ENCODE data around the gene NT5M. TPM values are rescaled to one million over a fixed set of nuclear protein-coding genes. Genes with fewer than 3 reads are reported as not detected.

NT5M gene
- total and polyA plus RNA-seq, 9 of the 15 experiments (the other 6 are each of a cell fraction or from before 2014, with no cell fraction given), result 0.24 to 10.1 (median 3.4) TPM

DNA sequence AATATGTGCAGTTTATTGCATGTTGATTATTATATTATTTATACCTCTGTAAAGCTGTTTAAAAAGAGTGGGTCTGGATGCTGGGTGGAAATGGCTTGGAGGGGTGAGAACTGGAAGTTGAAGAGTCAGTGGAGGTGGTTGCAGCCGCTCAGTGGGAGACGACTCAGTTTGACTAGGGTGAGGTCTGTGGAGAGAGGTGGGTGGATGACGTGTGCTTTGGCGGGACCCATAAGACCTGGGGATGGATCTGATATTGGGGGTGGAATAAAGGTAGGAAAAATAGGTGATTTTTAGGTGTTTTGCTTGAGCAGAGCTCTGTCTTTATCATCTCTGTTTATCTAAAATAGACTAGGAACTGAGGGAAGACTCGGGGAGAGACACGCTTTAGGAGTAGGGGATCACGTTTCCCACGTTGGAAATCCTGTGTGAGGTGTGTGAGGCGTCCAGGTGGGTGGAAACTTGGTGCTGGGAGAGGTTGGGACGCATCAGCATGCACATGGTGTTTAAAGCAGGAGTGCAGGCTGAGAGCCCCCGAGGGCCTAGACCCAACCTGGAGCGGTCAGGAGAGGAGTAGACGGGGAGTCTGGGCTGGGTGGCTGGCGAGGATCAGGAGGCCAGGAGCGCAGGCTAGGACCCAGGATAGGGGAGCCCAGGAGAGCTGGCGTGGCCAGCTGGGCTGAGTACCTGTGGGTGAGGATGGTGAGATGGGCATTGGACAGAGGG, 17.2 kb downstream of the NT5M start:
- 0 out of 3 replicates have a peak, but pooled peaks cover 3% of the 10 kb centered on the region for H3K36me3 ChIP-seq (ENCODE audit: control insufficient read depth, insufficient read depth, low read length)
- no peak overlapping the region for H3K4me2 ChIP-seq (ENCODE audit: insufficient read depth, low read length)
- no peaks in the 10 kb centered on the region; a peak in 1 of 5 replicates for H3K4me1 ChIP-seq (replicated peaks in 1 of 2; ENCODE audit: control insufficient read depth in 2 of 2, insufficient read depth in 2 of 2, low read length in 2 of 2)
- no peaks in the 10 kb centered on the region for H3K9me1 ChIP-seq (ENCODE audit: control insufficient read depth, insufficient read depth, low read length)
- no peaks in the 10 kb centered on the region for H3K79me2 ChIP-seq (ENCODE audit: control insufficient read depth, insufficient read depth, low read length)
- intact Hi-C loops (cut with micrococcal nuclease), result no loop called here
- ATAC-seq (no peak), DNase-seq (ENCODE audit: extremely low read depth in 1 of 4, low spot score in 3 of 4) (no peak), FAIRE-seq (no peak)
- no peaks in the 10 kb centered on the region for H3K9me3 ChIP-seq (replicated peaks; ENCODE audit: control insufficient read depth, insufficient read depth, low read depth, low read length)
- WGBS (ENCODE audit: insufficient coverage, low coverage, missing lambda C conversion rate), result 65% methylated on average over 14 of the region's 16 CpGs
- H3K27ac ChIP-seq (ENCODE audit: extremely low read depth, low read depth, low read length), result no peak overlapping the region
- ChIA-PET POLR2A (no interaction called here), CTCF (ENCODE audit: low intra/inter-chr PET ratio) (no interaction called here)
- in situ Hi-C loops (cut with MboI), result no loop called here
- H4K20me1 ChIP-seq (replicated peaks; ENCODE audit: control insufficient read depth, insufficient read depth, low read length), result no peaks in the 10 kb centered on the region
- H3K4me3 ChIP-seq, result no peak overlapping the region
- BruUV-seq (replicated peaks), result no TSS peak
- H2AFZ ChIP-seq (ENCODE audit: low read depth, low read length), result no peak overlapping the region
- no peak overlapping the region for H3K9ac ChIP-seq (ENCODE audit: insufficient read depth in 1 of 2, low read depth in 2 of 2, low read length in 2 of 2)
- H3K27me3 ChIP-seq (ENCODE audit: control insufficient read depth in 2 of 2, insufficient read depth in 2 of 2, low read length in 2 of 2), result no peaks in the 10 kb centered on the region
- TF ChIP-seq ZNF57 (CRISPR knock-in tag; IDR thresholded peaks at IDR 0.05) (no peak), KDM4B (IDR thresholded peaks at IDR 0.05; ENCODE audit: borderline replicate concordance in 2 of 2, low read depth in 1 of 2) (no peak), DPF2 (IDR thresholded peaks at IDR 0.05) (no peak), ZNF280A (IDR thresholded peaks at IDR 0.05; ENCODE audit: low read depth, partially characterized antibody) (no peak), ZNF507 (tag; conservative IDR thresholded peaks at IDR 0.05) (no peak), POLR2H (tag; IDR thresholded peaks at IDR 0.05; ENCODE audit: low read depth) (no peak), SAP30 (IDR thresholded peaks at IDR 0.05; ENCODE audit: borderline replicate concordance, insufficient read depth, low read depth, low read length, poor library complexity, severe bottlenecking) (no peak), PTBP1 (IDR thresholded peaks at IDR 0.05; ENCODE audit: low read depth, low read length) (no peak), ZNF165 (CRISPR knock-in tag; IDR thresholded peaks at IDR 0.05; ENCODE audit: borderline replicate concordance) (no peak), ZNF764 (CRISPR knock-in tag; IDR thresholded peaks at IDR 0.05; ENCODE audit: low read depth) (no peak), SMARCE1 (IDR thresholded peaks at IDR 0.05) (no peak), BRD9 (IDR thresholded peaks at IDR 0.05; ENCODE audit: low read depth, partially characterized antibody) (no peak)
- TF ChIP-seq, protein P1, sequence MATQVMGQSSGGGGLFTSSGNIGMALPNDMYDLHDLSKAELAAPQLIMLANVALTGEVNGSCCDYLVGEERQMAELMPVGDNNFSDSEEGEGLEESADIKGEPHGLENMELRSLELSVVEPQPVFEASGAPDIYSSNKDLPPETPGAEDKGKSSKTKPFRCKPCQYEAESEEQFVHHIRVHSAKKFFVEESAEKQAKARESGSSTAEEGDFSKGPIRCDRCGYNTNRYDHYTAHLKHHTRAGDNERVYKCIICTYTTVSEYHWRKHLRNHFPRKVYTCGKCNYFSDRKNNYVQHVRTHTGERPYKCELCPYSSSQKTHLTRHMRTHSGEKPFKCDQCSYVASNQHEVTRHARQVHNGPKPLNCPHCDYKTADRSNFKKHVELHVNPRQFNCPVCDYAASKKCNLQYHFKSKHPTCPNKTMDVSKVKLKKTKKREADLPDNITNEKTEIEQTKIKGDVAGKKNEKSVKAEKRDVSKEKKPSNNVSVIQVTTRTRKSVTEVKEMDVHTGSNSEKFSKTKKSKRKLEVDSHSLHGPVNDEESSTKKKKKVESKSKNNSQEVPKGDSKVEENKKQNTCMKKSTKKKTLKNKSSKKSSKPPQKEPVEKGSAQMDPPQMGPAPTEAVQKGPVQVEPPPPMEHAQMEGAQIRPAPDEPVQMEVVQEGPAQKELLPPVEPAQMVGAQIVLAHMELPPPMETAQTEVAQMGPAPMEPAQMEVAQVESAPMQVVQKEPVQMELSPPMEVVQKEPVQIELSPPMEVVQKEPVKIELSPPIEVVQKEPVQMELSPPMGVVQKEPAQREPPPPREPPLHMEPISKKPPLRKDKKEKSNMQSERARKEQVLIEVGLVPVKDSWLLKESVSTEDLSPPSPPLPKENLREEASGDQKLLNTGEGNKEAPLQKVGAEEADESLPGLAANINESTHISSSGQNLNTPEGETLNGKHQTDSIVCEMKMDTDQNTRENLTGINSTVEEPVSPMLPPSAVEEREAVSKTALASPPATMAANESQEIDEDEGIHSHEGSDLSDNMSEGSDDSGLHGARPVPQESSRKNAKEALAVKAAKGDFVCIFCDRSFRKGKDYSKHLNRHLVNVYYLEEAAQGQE (IDR thresholded peaks at IDR 0.05; ENCODE audit: borderline replicate concordance), result no peak
- TF ChIP-seq, protein P1 (CRISPR knock-in tag; IDR thresholded peaks at IDR 0.05; ENCODE audit: low read depth), result no peak

All from K562 (cell line).